Mucosa of descending colon (tissue), 3 donors: Measurements from ENCODE around the gene SLITRK3. TPM values are rescaled to one million over a fixed set of nuclear protein-coding genes. Genes with fewer than 3 reads are reported as not detected.
"Not testable (repeated sequence)": the region's sequence is repeated elsewhere in the genome, so short reads cannot be mapped to it uniquely, and the experiment has no call there.

ENCODE experiments used
- ATAC-seq: fragments of 200-7000 bp; cut with Tn5 transposase; one replicate; pipeline ENCODE4 v1.9.1; 2020; ENCODE audit warnings: mild to moderate bottlenecking, moderate library complexity
- DNase-seq, 3 donors: peaks; one replicate each; pipeline ENCODE4 v3.0.0-alpha.2; 2020
- H3K36me3 ChIP-seq: fragments of 200-600 bp; one replicate; pipeline ENCODE4 v1.8.0; 2021; ENCODE audit warnings: low read depth, mild to moderate bottlenecking
- H3K4me1 ChIP-seq: fragments of 200-600 bp; one replicate; pipeline ENCODE4 v1.8.0; 2021; ENCODE audit warnings: low read depth, mild to moderate bottlenecking
- H3K4me3 ChIP-seq: fragments of 200-600 bp; one replicate; pipeline ENCODE4 v1.8.0; 2021; ENCODE audit warnings: mild to moderate bottlenecking
- H3K9me3 ChIP-seq: fragments of 200-600 bp; one replicate; pipeline ENCODE4 v1.8.0; 2021; ENCODE audit warnings: mild to moderate bottlenecking
- intact Hi-C, 2 donors: fragments of 100-400 bp; cut with DNase I in 1 of 2; cut with micrococcal nuclease in 1 of 2; formaldehyde crosslinking; loops; one replicate each; pipeline versions ENCODE4 v1.11.0 to v1.11.1; 2022; cut with DNase I, micrococcal nuclease
- total RNA-seq, 3 donors: library from RNA; stranded (reverse); fragmentation: NEBNext Ultra II Directional in 2 of 3; extraction: Animal tissue kit (Norgen Biotek cat#: 25700) in 2 of 3; gene quantifications; one replicate each; pipeline versions ENCODE4 v1.2.1 to v1.2.4, GENCODE V29; 2021 to 2023
- TF ChIP-seq, protein P1 (sequence below): fragments of 200-600 bp; IDR thresholded peaks from one replicate; pipeline ENCODE4 v1.8.0; 2022; ENCODE audit warnings: antibody characterized with exemption, mild to moderate bottlenecking
- donor health status: DM: no; HTN: no; CAD: no; lungs with moderate emphysema.
- donor health status: DM: no; HTN: no; CAD: no.
- donor health status: DM: no; HTN: yes; CAD: no.

SLITRK3 gene
- total RNA-seq, 3 donors from 2014 or later: 0.35 to 7.4 (median 0.41) TPM

DNA sequence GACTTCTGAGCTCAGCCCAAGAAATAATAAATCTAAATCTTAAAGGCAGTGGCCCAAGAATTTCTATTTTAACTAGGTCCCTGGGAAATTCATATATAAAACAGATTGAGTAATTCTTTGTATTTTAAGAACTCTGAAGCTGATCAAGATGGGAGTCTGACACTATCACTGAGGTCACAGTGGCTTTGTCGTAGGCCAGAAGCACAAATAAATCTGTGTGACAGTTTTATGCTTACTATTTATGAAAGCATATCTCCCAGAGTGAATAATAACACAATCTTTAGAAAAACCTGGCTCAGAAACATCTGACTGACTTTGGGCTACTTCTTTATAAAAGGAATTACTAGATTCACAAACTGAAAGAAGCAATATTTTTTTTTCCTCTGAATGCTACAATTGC lies 51.9 kb downstream of the SLITRK3 start:
- H3K9me3 ChIP-seq: no peaks in the 10 kb centered on the region
- H3K36me3 ChIP-seq: peaks cover 4% of the 10 kb centered on the region
- peaks cover 3% of the 10 kb centered on the region for H3K4me1 ChIP-seq
- intact Hi-C loops: no loop called here
- TF ChIP-seq, protein P1, sequence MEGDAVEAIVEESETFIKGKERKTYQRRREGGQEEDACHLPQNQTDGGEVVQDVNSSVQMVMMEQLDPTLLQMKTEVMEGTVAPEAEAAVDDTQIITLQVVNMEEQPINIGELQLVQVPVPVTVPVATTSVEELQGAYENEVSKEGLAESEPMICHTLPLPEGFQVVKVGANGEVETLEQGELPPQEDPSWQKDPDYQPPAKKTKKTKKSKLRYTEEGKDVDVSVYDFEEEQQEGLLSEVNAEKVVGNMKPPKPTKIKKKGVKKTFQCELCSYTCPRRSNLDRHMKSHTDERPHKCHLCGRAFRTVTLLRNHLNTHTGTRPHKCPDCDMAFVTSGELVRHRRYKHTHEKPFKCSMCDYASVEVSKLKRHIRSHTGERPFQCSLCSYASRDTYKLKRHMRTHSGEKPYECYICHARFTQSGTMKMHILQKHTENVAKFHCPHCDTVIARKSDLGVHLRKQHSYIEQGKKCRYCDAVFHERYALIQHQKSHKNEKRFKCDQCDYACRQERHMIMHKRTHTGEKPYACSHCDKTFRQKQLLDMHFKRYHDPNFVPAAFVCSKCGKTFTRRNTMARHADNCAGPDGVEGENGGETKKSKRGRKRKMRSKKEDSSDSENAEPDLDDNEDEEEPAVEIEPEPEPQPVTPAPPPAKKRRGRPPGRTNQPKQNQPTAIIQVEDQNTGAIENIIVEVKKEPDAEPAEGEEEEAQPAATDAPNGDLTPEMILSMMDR: no peak
- no peak for ATAC-seq
- DNase-seq: no peak
- H3K4me3 ChIP-seq: no peak overlapping the region

DNA sequence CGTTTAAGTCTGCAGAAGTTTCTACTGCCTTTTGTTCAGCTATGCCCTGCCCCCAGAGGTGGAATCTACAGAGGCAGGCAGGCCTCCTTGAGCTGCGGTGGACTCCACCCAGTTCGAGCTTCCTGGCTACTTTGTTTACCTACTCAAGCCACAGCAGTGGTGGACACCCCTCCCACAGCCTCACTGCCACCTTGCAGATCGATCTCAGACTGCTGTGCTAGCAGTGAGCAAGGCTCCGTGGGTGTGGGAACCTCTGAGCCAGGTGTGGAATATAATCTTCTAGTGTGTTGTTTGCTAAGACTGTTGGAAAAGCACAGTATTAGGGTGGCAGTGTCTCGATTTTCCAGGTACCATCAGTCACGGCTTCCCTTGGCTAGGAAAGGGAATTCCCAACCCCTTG lies 56.3 kb downstream of the SLITRK3 start:
- H3K4me1 ChIP-seq, H3K36me3 ChIP-seq, H3K4me3 ChIP-seq, intact Hi-C loops, H3K9me3 ChIP-seq, ATAC-seq: not testable (repeated sequence)
- peak in 1 of 3 donors; percentile 17 for DNase-seq

Other genes starting within 250 kb of the SLITRK3 start
- gene SI, start 117.9 kb downstream of the SLITRK3 start, total RNA-seq: 10 to 100 TPM in 2 of 3 donors, 1 to 10 TPM in 1; 6.5 to 58.6 (median 29.5) TPM